Sciatic nerve (tissue), 2 donors: ENCODE results near the gene GGT6. TPM values are rescaled to one million over a fixed set of nuclear protein-coding genes. Genes with fewer than 3 reads are reported as not detected.
A peak's percentile ranks its signal among the peaks of the same experiment; 100 is the strongest.

Source experiments
- ATAC-seq: fragments of 200-7000 bp; cut with Tn5 transposase; one replicate; pipeline ENCODE4 v1.9.1; 2020; ENCODE audit warnings: mild to moderate bottlenecking, moderate library complexity
- DNase-seq: peaks from one replicate; pipeline ENCODE4 v3.0.0-alpha.2; 2020; ENCODE audit warnings: low spot score
- intact Hi-C: fragments of 100-400 bp; cut with DNase I; formaldehyde crosslinking; loops from one replicate; pipeline ENCODE4 v1.14.2; 2022
- total RNA-seq: library from RNA; stranded (reverse); fragmentation: NEBNext Ultra II Directional; extraction: Animal tissue kit (Norgen Biotek cat#: 25700); gene quantifications from one replicate; pipeline ENCODE4 v1.2.1, GENCODE V29; 2021
- donor health status: DM: no; HTN: no; CAD: no.
- donor health status: DM: no; HTN: no; CAD: no.

Gene GGT6
- total RNA-seq, 1 donor from 2014 or later = not detected

- DNase-seq = peak; percentile 70
- peak; percentile 55 for ATAC-seq
- intact Hi-C loops = no loop called here
Observed at GRCh38 chr17:4533523-4534504, 26.6 kb downstream of the GGT6 start.

GRCh38 chr17:4532860-4533522 lies 27.4 kb downstream of the GGT6 start:
- ATAC-seq = no peak
- intact Hi-C loops = no loop called here
- no peak for DNase-seq

- ATAC-seq (no peak), DNase-seq (no peak)
- intact Hi-C loops = no loop called here
Observed at GRCh38 chr17:4531988-4532736, 28.2 kb downstream of the GGT6 start.

- intact Hi-C loops = no loop called here
- no peak for ATAC-seq
- DNase-seq = peak; percentile 60
Observed at GRCh38 chr17:4530799-4531730, 29.3 kb downstream of the GGT6 start.

- no peak for ATAC-seq
- no peak for DNase-seq
- intact Hi-C loops = no loop called here
Observed at GRCh38 chr17:4529533-4530152, 30.7 kb downstream of the GGT6 start.

- DNase-seq (no peak), ATAC-seq (no peak)
- intact Hi-C loops = no loop called here
Observed at GRCh38 chr17:4527566-4528125, 32.7 kb downstream of the GGT6 start.

- DNase-seq (no peak), ATAC-seq (peak; percentile 30)
- intact Hi-C loops = no loop called here
Observed at GRCh38 chr17:4527134-4527533, 33.2 kb downstream of the GGT6 start.

GRCh38 chr17:4525691-4526397 lies 34.5 kb downstream of the GGT6 start:
- intact Hi-C loops = no loop called here
- DNase-seq = no peak
- no peak for ATAC-seq

- DNase-seq (no peak), ATAC-seq (no peak)
- intact Hi-C loops = no loop called here
Observed at GRCh38 chr17:4523946-4524345, 36.4 kb downstream of the GGT6 start.

- peak; percentile 52 for DNase-seq
- intact Hi-C loops = no loop called here
- no peak for ATAC-seq
Observed at GRCh38 chr17:4522661-4523060, 37.7 kb downstream of the GGT6 start.

GRCh38 chr17:4520894-4521600 lies 39.3 kb downstream of the GGT6 start:
- DNase-seq (no peak), ATAC-seq (peak; percentile 29)
- intact Hi-C loops = no loop called here

GRCh38 chr17:4520060-4520893 lies 40.1 kb downstream of the GGT6 start:
- no peak for ATAC-seq
- intact Hi-C loops = no loop called here

GRCh38 chr17:4519361-4519788 lies 41.0 kb downstream of the GGT6 start:
- peak; percentile 64 for DNase-seq
- intact Hi-C loops = no loop called here
- peak; percentile 59 for ATAC-seq

More at GRCh38 chr17:4520060-4520893, 40.1 kb downstream of the GGT6 start:
- DNase-seq = peak; percentile 57

GRCh38 chr17:4518901-4519300 lies 41.5 kb downstream of the GGT6 start:
- ATAC-seq = peak; percentile 14
- intact Hi-C loops = no loop called here
- DNase-seq = no peak

- no peak for ATAC-seq
- intact Hi-C loops = no loop called here
- no peak for DNase-seq
Observed at GRCh38 chr17:4516735-4517134, 43.6 kb downstream of the GGT6 start.

GRCh38 chr17:4515501-4515900 lies 44.9 kb downstream of the GGT6 start:
- DNase-seq = no peak
- intact Hi-C loops = no loop called here
- ATAC-seq = no peak
